PC-9 (cell line): ENCODE measurements around the gene EBF4. TPM values are rescaled to one million over a fixed set of nuclear protein-coding genes. Genes with fewer than 3 reads are reported as not detected.

ENCODE experiments used
- BruUV-seq: library from RNA; stranded (reverse); fragments of 400-500 nt; replicated peaks from 2 replicates; lab custom pipeline; 2021; lab: Mats Ljungman, UMichigan
- CTCF ChIA-PET: fragments of 300-600 bp; sonication (Branson Sonifier 250); formaldehyde crosslinking; loops from one replicate; lab custom pipeline; 2022; ENCODE audit warnings: antibody characterized with exemption; lab: Charles Lee
- POLR2A ChIA-PET: fragments of 300-600 bp; sonication (Branson Sonifier 250); formaldehyde crosslinking; loops from one replicate; lab custom pipeline; 2022; ENCODE audit warnings: antibody characterized with exemption; ENCODE audit not compliant: unreplicated experiment; lab: Charles Lee
- DNase-seq, 2 experiments: peaks; one replicate each; pipeline versions ENCODE4 v3.0.0 to v3.0.0-alpha.2; 2015 to 2022; ENCODE audit warnings: mixed read lengths in 1 of 2
- H2AFZ ChIP-seq: fragments of 200-600 bp; sonication (generic); 2 replicates; pipeline ENCODE4 v1.8.1; 2017; ENCODE audit warnings: antibody characterized with exemption
- H3F3A ChIP-seq: fragments of 200-600 bp; sonication (generic); 2 replicates; pipeline ENCODE4 v1.8.1; 2017; ENCODE audit warnings: antibody characterized with exemption, mild to moderate bottlenecking, low read depth; ENCODE audit not compliant: insufficient read depth
- H3K27ac ChIP-seq: fragments of 200-600 bp; sonication (generic); 2 replicates; pipeline ENCODE4 v1.6.1; 2016; ENCODE audit warnings: mixed run types
- H3K27me3 ChIP-seq: fragments of 200-600 bp; sonication (generic); 2 replicates; pipeline ENCODE4 v1.6.1; 2016; ENCODE audit warnings: low read depth, mixed run types; ENCODE audit not compliant: insufficient read depth
- H3K36me3 ChIP-seq: fragments of 200-600 bp; sonication (generic); 2 replicates; pipeline ENCODE4 v1.6.1; 2016; ENCODE audit warnings: low read depth, mixed run types
- H3K4me1 ChIP-seq: fragments of 200-600 bp; sonication (generic); replicated peaks from 2 replicates; pipeline ENCODE4 v1.6.1; 2016; ENCODE audit warnings: mixed run types; ENCODE audit not compliant: insufficient read depth
- H3K4me2 ChIP-seq: fragments of 200-600 bp; sonication (generic); 2 replicates; pipeline ENCODE4 v1.6.1; 2017; ENCODE audit warnings: mixed run types
- H3K4me3 ChIP-seq: fragments of 200-600 bp; sonication (generic); 2 replicates; pipeline ENCODE4 v1.6.1; 2016; ENCODE audit warnings: mixed run types
- H3K79me2 ChIP-seq: fragments of 200-600 bp; sonication (generic); 2 replicates; pipeline ENCODE4 v1.6.1; 2017; ENCODE audit warnings: low read depth, mixed run types
- H3K9me2 ChIP-seq: fragments of 200-600 bp; sonication (generic); 2 replicates; pipeline ENCODE4 v1.8.1; 2017; ENCODE audit warnings: mild to moderate bottlenecking; ENCODE audit not compliant: insufficient read depth
- H3K9me3 ChIP-seq: fragments of 200-600 bp; sonication (generic); 2 replicates; pipeline ENCODE4 v1.8.1; 2016; ENCODE audit warnings: low read depth; ENCODE audit not compliant: insufficient read depth
- H4K20me1 ChIP-seq: fragments of 200-600 bp; sonication (generic); 2 replicates; pipeline ENCODE4 v1.8.1; 2017; ENCODE audit not compliant: insufficient read depth
- CTCF ChIP-seq: fragments of 200-600 bp; sonication (generic); conservative IDR thresholded peaks from 2 replicates; pipeline ENCODE4 v1.6.1; 2017; ENCODE audit warnings: mixed run types, antibody characterized with exemption, mild to moderate bottlenecking, moderate library complexity
- EZH2 ChIP-seq: fragments of 200-600 bp; sonication (generic); IDR thresholded peaks from 2 replicates; pipeline ENCODE4 v1.8.0; 2017; ENCODE audit warnings: antibody characterized with exemption, low read depth
- intact Hi-C: fragments of 100-400 bp; cut with micrococcal nuclease; formaldehyde crosslinking; loops from one replicate; pipeline ENCODE4 v1.10.0; 2022; ENCODE audit not compliant: unreplicated experiment
- total RNA-seq: library from RNA; stranded (reverse); gene quantifications from 2 replicates; pipeline ENCODE4 v1.2.3, GENCODE V29; 2021

EBF4 gene
- total RNA-seq, 1 experiment from 2014 or later: 5.1 TPM

GRCh38 chr20:2701671-2702081, 9.1 kb downstream of the EBF4 start:
- BruUV-seq: no TSS peak
- Histone ChIP-seq H3K9me2 (no peaks in the 10 kb centered on the region), H3F3A (no peaks in the 10 kb centered on the region), H4K20me1 (no peaks in the 10 kb centered on the region), H3K27me3 (peaks cover 94% of the 10 kb centered on the region), H3K4me3 (no peak overlapping the region), H3K36me3 (no peaks in the 10 kb centered on the region), H3K27ac (no peak overlapping the region), H3K79me2 (no peaks in the 10 kb centered on the region), H3K4me2 (no peak overlapping the region), H2AFZ (no peak overlapping the region), H3K9me3 (no peaks in the 10 kb centered on the region), H3K4me1 (no peaks in the 10 kb centered on the region)
- ChIA-PET CTCF (no interaction called here), POLR2A (no interaction called here)
- intact Hi-C loops: no loop called here
- DNase-seq: no peak
- TF ChIP-seq CTCF: no peak
- no peak for TF ChIP-seq EZH2

- intact Hi-C loops: no loop called here
- no peak for DNase-seq
- H3K4me1 ChIP-seq: no peaks in the 10 kb centered on the region
- no peaks in the 10 kb centered on the region for H3K9me3 ChIP-seq
- no peaks in the 10 kb centered on the region for H3K79me2 ChIP-seq
- POLR2A ChIA-PET: interaction anchor here (0.7 kb wide), 1 partner anchor 60 kb away, joined by 17 read pairs; no protein-coding TSS in a partner anchor
- no peaks in the 10 kb centered on the region for H3F3A ChIP-seq
- H3K27me3 ChIP-seq: peaks cover 93% of the 10 kb centered on the region
- no TSS peak for BruUV-seq
- H4K20me1 ChIP-seq: no peaks in the 10 kb centered on the region
- H3K4me3 ChIP-seq: no peak overlapping the region
- no peak overlapping the region for H3K4me2 ChIP-seq
- H3K27ac ChIP-seq: no peak overlapping the region
- CTCF ChIA-PET: interaction anchor here (0.6 kb wide), 1 partner anchor 239 kb away, joined by 10 read pairs; no protein-coding TSS in a partner anchor
- H3K36me3 ChIP-seq: no peaks in the 10 kb centered on the region
- no peaks in the 10 kb centered on the region for H3K9me2 ChIP-seq
- no peak for TF ChIP-seq CTCF
- no peak for TF ChIP-seq EZH2
- no peak overlapping the region for H2AFZ ChIP-seq
These were observed 11.3 kb downstream of the EBF4 start for GRCh38 chr20:2703716-2704475.

- Histone ChIP-seq H3K4me1 (no peaks in the 10 kb centered on the region), H3K79me2 (no peaks in the 10 kb centered on the region), H3K9me3 (no peaks in the 10 kb centered on the region), H3K27ac (no peak overlapping the region), H3K9me2 (no peaks in the 10 kb centered on the region), H3K4me2 (no peak overlapping the region), H3K4me3 (no peak overlapping the region), H2AFZ (no peak overlapping the region), H4K20me1 (no peaks in the 10 kb centered on the region), H3K36me3 (no peaks in the 10 kb centered on the region), H3F3A (no peaks in the 10 kb centered on the region), H3K27me3 (peaks cover 90% of the 10 kb centered on the region)
- TF ChIP-seq CTCF (no peak), EZH2 (no peak)
- intact Hi-C loops: no loop called here
- DNase-seq: no peak
- ChIA-PET CTCF (no interaction called here), POLR2A (no interaction called here)
- no TSS peak for BruUV-seq
These were observed 13.5 kb downstream of the EBF4 start for GRCh38 chr20:2705931-2706645.
